Gastroesophageal sphincter (tissue), 4 donors: ENCODE results near the gene TAF1B. TPM values are rescaled to one million over a fixed set of nuclear protein-coding genes. Genes with fewer than 3 reads are reported as not detected.

Experiments
- ATAC-seq: fragments of 150-250 bp; one replicate; pipeline ENCODE4 v1.9.1; 2016; ENCODE audit warnings: mild to moderate bottlenecking, moderate library complexity
- H3K27ac ChIP-seq, 4 donors: fragments of 200-600 bp; sonication (generic) in 3 of 4; 1 replicate in 3 of 4; 2 replicates in 1 of 4; pipeline ENCODE4 v1.5.1; 2016 to 2019
- H3K27me3 ChIP-seq: fragments of 200-600 bp; sonication (generic); one replicate; pipeline ENCODE4 v1.5.1; 2019
- H3K36me3 ChIP-seq, 2 donors: fragments of 200-600 bp; sonication (generic); one replicate each; pipeline ENCODE4 v1.5.1; 2019; ENCODE audit warnings: control low read depth in 1 of 2
- H3K4me1 ChIP-seq, 3 donors: fragments of 200-600 bp; sonication (generic); 1 replicate in 2 of 3; 2 replicates in 1 of 3; pipeline ENCODE4 v1.5.1; 2016 to 2019; ENCODE audit warnings: control low read depth in 2 of 3
- H3K4me3 ChIP-seq, 2 donors: fragments of 200-600 bp; sonication (generic); one replicate each; pipeline ENCODE4 v1.5.1; 2019; ENCODE audit warnings: mild to moderate bottlenecking in 1 of 2, moderate library complexity in 1 of 2
- H3K9me3 ChIP-seq, 3 donors: fragments of 200-600 bp; sonication (generic); one replicate each; pipeline ENCODE4 v1.5.1; 2017 to 2019; ENCODE audit warnings: control low read depth in 2 of 3
- CTCF ChIP-seq, 4 experiments: fragments of 200-600 bp in 2 of 4; fragments of 450-650 bp in 2 of 4; sonication (generic) in 1 of 4; IDR thresholded peaks; one replicate each; pipeline ENCODE4 v1.5.1; 2017 to 2019; ENCODE audit warnings: antibody characterized with exemption in 4 of 4, mild to moderate bottlenecking in 2 of 4, moderate library complexity in 2 of 4
- EP300 ChIP-seq: sonication (generic); formaldehyde crosslinking; IDR thresholded peaks from one replicate; pipeline ENCODE4 v1.6.1; 2017; ENCODE audit warnings: antibody characterized with exemption, mild to moderate bottlenecking
- POLR2A ChIP-seq, 2 donors: fragments of 450-650 bp; IDR thresholded peaks; one replicate each; pipeline ENCODE4 v1.6.1; 2017; ENCODE audit warnings: antibody characterized with exemption in 2 of 2, mild to moderate bottlenecking in 2 of 2, moderate library complexity in 1 of 2
- POLR2AphosphoS5 ChIP-seq: sonication (generic); formaldehyde crosslinking; IDR thresholded peaks from one replicate; pipeline ENCODE4 v1.6.1; 2017; ENCODE audit warnings: antibody characterized with exemption
- WGBS, 2 donors: methylation state at CpG; one replicate each; pipeline ENCODE4 v1.1.5; 2018; ENCODE audit warnings: low coverage in 1 of 2; 5-methylcytosine and 5-hydroxymethylcytosine counted together
- total RNA-seq, 4 donors: library from RNA; depleted of rRNA; stranded (reverse); fragments of >200 nt; gene quantifications; one replicate each; pipeline ENCODE4 v1.1.0, GENCODE V29; 2016

The TAF1B gene
- total RNA-seq, 4 donors from 2014 or later, result 6.2 to 15.6 (median 8.5) TPM

- no peak for ATAC-seq
- H3K4me1 ChIP-seq, result no peaks in the 10 kb centered on the region
- H3K27me3 ChIP-seq, result no peaks in the 10 kb centered on the region
- WGBS, 2 donors, result 94 to 100% methylated on average over 1 of the region's 1 CpG
- peaks cover 0 to 27% of the 10 kb centered on the region in 2 donors for H3K36me3 ChIP-seq
- H3K9me3 ChIP-seq, result no peaks in the 10 kb centered on the region
- TF ChIP-seq POLR2AphosphoS5 (no peak), CTCF (IDR thresholded peaks at IDR 0.05) (no peak), EP300 (no peak), POLR2A (IDR thresholded peaks at IDR 0.05) (no peak)
- H3K27ac ChIP-seq, result no peak overlapping the region
- no peak overlapping the region for H3K4me3 ChIP-seq
These were observed 65.4 kb downstream of the TAF1B start for GRCh38 chr2:9908639-9909038.

GRCh38 chr2:9909106-9909505, 65.8 kb downstream of the TAF1B start:
- Histone ChIP-seq H3K4me3 (no peak overlapping the region), H3K36me3 (peaks cover 0 to 32% of the 10 kb centered on the region in 2 donors), H3K27me3 (no peaks in the 10 kb centered on the region), H3K27ac (no peak overlapping the region), H3K9me3 (no peaks in the 10 kb centered on the region), H3K4me1 (no peaks in the 10 kb centered on the region)
- WGBS, 2 donors, result 84% methylated on average over 2 of the region's 2 CpGs
- no peak for TF ChIP-seq EP300
- no peak for TF ChIP-seq POLR2AphosphoS5
- no peak for TF ChIP-seq POLR2A (IDR thresholded peaks at IDR 0.05)
- TF ChIP-seq CTCF (IDR thresholded peaks at IDR 0.05), result no peak
- ATAC-seq, result no peak

- no peak for TF ChIP-seq POLR2AphosphoS5
- no peak for TF ChIP-seq CTCF (IDR thresholded peaks at IDR 0.05)
- no peak for TF ChIP-seq EP300
- TF ChIP-seq POLR2A (IDR thresholded peaks at IDR 0.05), result no peak
- Histone ChIP-seq H3K27ac (no peak overlapping the region), H3K4me1 (no peaks in the 10 kb centered on the region), H3K4me3 (no peak overlapping the region), H3K9me3 (no peaks in the 10 kb centered on the region), H3K27me3 (no peaks in the 10 kb centered on the region), H3K36me3 (peaks cover 0 to 41% of the 10 kb centered on the region in 2 donors)
- no peak for ATAC-seq
- WGBS, 2 donors, result 64 to 84% methylated on average over 4 of the region's 4 CpGs
These were observed 67.4 kb downstream of the TAF1B start for GRCh38 chr2:9910699-9911098.

- Histone ChIP-seq H3K27ac (no peak overlapping the region), H3K9me3 (no peaks in the 10 kb centered on the region), H3K36me3 (peaks cover 0 to 48% of the 10 kb centered on the region in 2 donors), H3K27me3 (no peaks in the 10 kb centered on the region), H3K4me1 (no peaks in the 10 kb centered on the region), H3K4me3 (no peak overlapping the region)
- no peak for ATAC-seq
- no peak for TF ChIP-seq CTCF (IDR thresholded peaks at IDR 0.05)
- TF ChIP-seq POLR2AphosphoS5, result no peak
- no peak for TF ChIP-seq EP300
- no peak for TF ChIP-seq POLR2A (IDR thresholded peaks at IDR 0.05)
- 89 to 94% methylated on average over 4 of the region's 4 CpGs for WGBS, 2 donors
These were observed 69.2 kb downstream of the TAF1B start for GRCh38 chr2:9912468-9912867.

GRCh38 chr2:9914384-9915065, 71.3 kb downstream of the TAF1B start:
- 85 to 88% methylated on average over 5 to 8 of the region's 9 CpGs for WGBS, 2 donors
- ATAC-seq, result no peak

More at GRCh38 chr2:9914384-9915065, 71.3 kb downstream of the TAF1B start:
- Histone ChIP-seq H3K4me3 (no peak overlapping the region), H3K4me1 (no peaks in the 10 kb centered on the region), H3K27me3 (no peaks in the 10 kb centered on the region), H3K9me3 (no peaks in the 10 kb centered on the region), H3K36me3 (peaks cover 0 to 53% of the 10 kb centered on the region in 2 donors), H3K27ac (no peak overlapping the region)
- TF ChIP-seq EP300, result no peak
- no peak for TF ChIP-seq POLR2AphosphoS5
- no peak for TF ChIP-seq CTCF (IDR thresholded peaks at IDR 0.05)
- no peak for TF ChIP-seq POLR2A (IDR thresholded peaks at IDR 0.05)
